Tibial artery (tissue), 4 donors: Measurements from ENCODE around the gene CBR4.
"Not testable (repeated sequence)": the region's sequence is repeated elsewhere in the genome, so short reads cannot be mapped to it uniquely, and the experiment has no call there.

Experiments used
- DNase-seq, 2 donors: peaks; one replicate each; pipeline ENCODE4 v3.0.0-alpha.2; 2019
- H3K27ac ChIP-seq, 2 donors: fragments of 200-600 bp; sonication (generic) in 1 of 2; 1 replicate in 1 of 2; 2 replicates in 1 of 2; pipeline ENCODE4 v1.5.1; 2018 to 2019; ENCODE audit warnings: mild to moderate bottlenecking in 1 of 2
- H3K27me3 ChIP-seq, 2 donors: fragments of 200-600 bp; sonication (generic) in 1 of 2; one replicate each; pipeline versions ENCODE4 v1.5.1 to v1.6.0; 2016 to 2019
- H3K36me3 ChIP-seq, 3 donors: fragments of 200-600 bp; sonication (generic) in 2 of 3; one replicate each; pipeline ENCODE4 v1.5.1; 2016 to 2019; ENCODE audit warnings: mild to moderate bottlenecking in 2 of 3
- H3K4me1 ChIP-seq, 4 donors: fragments of 200-600 bp; sonication (generic) in 2 of 4; 1 replicate in 3 of 4; 2 replicates in 1 of 4; pipeline ENCODE4 v1.5.1; 2016 to 2019
- H3K4me3 ChIP-seq, 2 donors: fragments of 200-600 bp; sonication (generic) in 1 of 2; 1 replicate in 1 of 2; 2 replicates in 1 of 2; pipeline ENCODE4 v1.5.1; 2018 to 2019; ENCODE audit warnings: mild to moderate bottlenecking in 2 of 2
- H3K9me3 ChIP-seq, 3 donors: fragments of 200-600 bp; sonication (generic) in 1 of 3; one replicate each; pipeline ENCODE4 v1.5.1; 2016 to 2019
- CTCF ChIP-seq, 2 experiments: fragments of 200-600 bp in 1 of 2; fragments of 450-650 bp in 1 of 2; IDR thresholded peaks; one replicate each; pipeline ENCODE4 v1.5.1; 2017 to 2019; ENCODE audit warnings: antibody characterized with exemption in 2 of 2, mild to moderate bottlenecking in 1 of 2, moderate library complexity in 1 of 2
- intact Hi-C: fragments of 100-400 bp; cut with DNase I; formaldehyde crosslinking; loops from one replicate; pipeline ENCODE4 v1.15.0; 2023; ENCODE audit warnings: low total_unique reads

The CBR4 gene

GRCh38 chr4:169037506-169037905, 27.5 kb upstream of the CBR4 start:
- Histone ChIP-seq H3K27ac (no peak overlapping the region), H3K4me1 (no peaks in the 10 kb centered on the region), H3K27me3 (no peaks in the 10 kb centered on the region), H3K36me3 (no peaks in the 10 kb centered on the region), H3K9me3 (no peaks in the 10 kb centered on the region), H3K4me3 (no peak overlapping the region)
- intact Hi-C loops, result no loop called here
- no peak for TF ChIP-seq CTCF (IDR thresholded peaks at IDR 0.05)
- no peak for DNase-seq

GRCh38 chr4:169035871-169036620, 26.0 kb upstream of the CBR4 start:
- H3K4me1 ChIP-seq, H3K27ac ChIP-seq, H3K27me3 ChIP-seq, intact Hi-C loops, H3K9me3 ChIP-seq, H3K4me3 ChIP-seq, DNase-seq, H3K36me3 ChIP-seq: not testable (repeated sequence)

- Histone ChIP-seq H3K4me1 (no peaks in the 10 kb centered on the region), H3K4me3 (no peak overlapping the region), H3K27me3 (no peaks in the 10 kb centered on the region), H3K9me3 (no peaks in the 10 kb centered on the region), H3K27ac (no peak overlapping the region), H3K36me3 (no peaks in the 10 kb centered on the region)
- TF ChIP-seq CTCF (IDR thresholded peaks at IDR 0.05), result no peak
- intact Hi-C loops, result no loop called here
- no peak for DNase-seq
These were observed 23.6 kb upstream of the CBR4 start for GRCh38 chr4:169033660-169034059.

- no peak for DNase-seq
- no peak overlapping the region for H3K4me3 ChIP-seq
- TF ChIP-seq CTCF (IDR thresholded peaks at IDR 0.05), result no peak
- H3K36me3 ChIP-seq, result no peaks in the 10 kb centered on the region
- H3K27ac ChIP-seq, result no peak overlapping the region
- no peaks in the 10 kb centered on the region for H3K4me1 ChIP-seq
- no peaks in the 10 kb centered on the region for H3K27me3 ChIP-seq
- no peaks in the 10 kb centered on the region for H3K9me3 ChIP-seq
- intact Hi-C loops, result no loop called here
These were observed 23.0 kb upstream of the CBR4 start for GRCh38 chr4:169032883-169033645.

- H3K36me3 ChIP-seq, result no peaks in the 10 kb centered on the region
- intact Hi-C loops, result no loop called here
- DNase-seq, result no peak
These were observed 22.1 kb upstream of the CBR4 start for GRCh38 chr4:169032194-169032593.

More at GRCh38 chr4:169032194-169032593, 22.1 kb upstream of the CBR4 start:
- Histone ChIP-seq H3K4me3 (no peak overlapping the region), H3K27me3 (no peaks in the 10 kb centered on the region), H3K9me3 (no peaks in the 10 kb centered on the region), H3K27ac (no peak overlapping the region), H3K4me1 (no peaks in the 10 kb centered on the region)
- no peak for TF ChIP-seq CTCF (IDR thresholded peaks at IDR 0.05)
